Measurements from ENCODE around the gene GRM8.

Gene GRM8

GRCh38 chr7:126778101-126778500 lies 474.6 kb downstream of the GRM8 start:
- in situ Hi-C loops (cut with MboI; ENCODE audit: low pct_unique_long_range_greater_than_20kb, low sequenced_read_pairs, unreplicated experiment), result no loop called here
- DNase-seq (ENCODE audit: low spot score), result no peak
- TF ChIP-seq CTCF (IDR thresholded peaks at IDR 0.05; ENCODE audit: extremely low read depth, insufficient read depth, missing control alignments), result no peak

- in situ Hi-C loops (cut with MboI; ENCODE audit: low pct_unique_long_range_greater_than_20kb, low sequenced_read_pairs, unreplicated experiment), result no loop called here
- DNase-seq (ENCODE audit: low spot score), result no peak
- TF ChIP-seq CTCF (IDR thresholded peaks at IDR 0.05; ENCODE audit: extremely low read depth, insufficient read depth, missing control alignments), result no peak
Measured at GRCh38 chr7:126776498-126776897, 476.2 kb downstream of the GRM8 start.

- in situ Hi-C loops (cut with MboI; ENCODE audit: low pct_unique_long_range_greater_than_20kb, low sequenced_read_pairs, unreplicated experiment), result no loop called here
- DNase-seq (ENCODE audit: low spot score), result no peak
- no peak for TF ChIP-seq CTCF (IDR thresholded peaks at IDR 0.05; ENCODE audit: extremely low read depth, insufficient read depth, missing control alignments)
Measured at GRCh38 chr7:126774077-126774476, 478.7 kb downstream of the GRM8 start.

- DNase-seq (ENCODE audit: low spot score), result no peak
- no peak for TF ChIP-seq CTCF (IDR thresholded peaks at IDR 0.05; ENCODE audit: extremely low read depth, insufficient read depth, missing control alignments)
- in situ Hi-C loops (cut with MboI; ENCODE audit: low pct_unique_long_range_greater_than_20kb, low sequenced_read_pairs, unreplicated experiment), result no loop called here
Measured at GRCh38 chr7:126768836-126769235, 483.9 kb downstream of the GRM8 start.

- DNase-seq (ENCODE audit: low spot score), result no peak
- no peak for TF ChIP-seq CTCF (IDR thresholded peaks at IDR 0.05; ENCODE audit: extremely low read depth, insufficient read depth, missing control alignments)
- in situ Hi-C loops (cut with MboI; ENCODE audit: low pct_unique_long_range_greater_than_20kb, low sequenced_read_pairs, unreplicated experiment), result no loop called here
Measured at GRCh38 chr7:126760914-126761577, 491.7 kb downstream of the GRM8 start.

- in situ Hi-C loops (cut with MboI; ENCODE audit: low pct_unique_long_range_greater_than_20kb, low sequenced_read_pairs, unreplicated experiment), result no loop called here
- no peak for DNase-seq (ENCODE audit: low spot score)
- TF ChIP-seq CTCF (IDR thresholded peaks at IDR 0.05; ENCODE audit: extremely low read depth, insufficient read depth, missing control alignments), result no peak
Measured at GRCh38 chr7:126755381-126755780, 497.4 kb downstream of the GRM8 start.
